ENCODE data around the gene PRDX2.

DNA sequence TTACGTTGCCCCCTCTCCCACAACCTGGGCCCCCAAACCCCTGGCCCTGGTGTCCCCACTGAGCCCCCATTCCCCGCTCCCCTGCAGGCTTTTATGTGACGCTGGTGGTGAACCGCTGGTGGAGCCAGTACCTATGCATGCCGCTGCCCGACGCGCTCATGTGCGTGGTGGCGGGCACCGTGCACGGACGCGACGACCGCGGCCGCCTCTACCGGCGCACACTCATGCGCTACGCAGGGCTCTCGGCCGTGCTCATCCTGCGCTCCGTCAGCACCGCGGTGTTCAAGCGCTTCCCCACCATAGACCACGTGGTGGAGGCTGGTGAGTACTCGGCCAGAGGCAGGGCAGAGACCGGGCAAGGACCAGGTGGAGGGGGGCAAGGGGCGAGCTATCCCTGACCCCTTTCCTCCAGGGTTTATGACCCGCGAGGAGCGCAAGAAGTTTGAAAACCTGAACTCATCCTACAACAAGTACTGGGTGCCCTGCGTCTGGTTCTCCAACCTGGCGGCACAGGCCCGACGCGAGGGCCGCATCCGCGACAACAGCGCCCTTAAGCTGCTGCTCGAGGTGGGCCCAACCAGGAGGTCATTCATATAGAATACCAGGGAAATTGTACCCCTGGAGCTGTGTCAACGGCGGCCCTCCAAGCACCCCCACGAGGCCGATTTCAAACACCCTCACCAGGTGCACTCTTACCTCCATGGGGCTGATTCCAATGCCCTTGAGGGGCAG, 47.0 kb downstream of the PRDX2 start:
- TF ChIP-seq MYC (IDR thresholded peaks at IDR 0.05; ENCODE audit: low read depth, low read length) (no peak), EZH2 (IDR thresholded peaks at IDR 0.05; ENCODE audit: borderline replicate concordance, low read depth, low read length, severe bottlenecking) (no peak), CTCF (IDR thresholded peaks at IDR 0.05; ENCODE audit: extremely low read depth in 1 of 2, insufficient read depth in 1 of 2, low read depth in 1 of 2, low read length in 2 of 2) (no peak), JUN (IDR thresholded peaks at IDR 0.05; ENCODE audit: borderline replicate concordance, insufficient read depth, insufficient read length, low read depth) (no peak), POLR2A (IDR thresholded peaks at IDR 0.05; ENCODE audit: low read depth, low read length) (no peak)

All from endothelial cell of umbilical vein (primary cell).